Measurements from ENCODE around the gene USP36. TPM values are rescaled to one million over a fixed set of nuclear protein-coding genes. Genes with fewer than 3 reads are reported as not detected.

Gene USP36
- total RNA-seq, 1 donor from 2014 or later, result 21.6 TPM

GRCh38 chr17:78797691-78798585 lies 42.7 kb downstream of the USP36 start:
- peaks cover 34% of the 10 kb centered on the region for H3K36me3 ChIP-seq (ENCODE audit: control insufficient read depth, insufficient read depth, low read length)
- H3K4me3 ChIP-seq (ENCODE audit: low read depth, low read length), result no peak overlapping the region
- peak; percentile 83 for FAIRE-seq
- TF ChIP-seq CTCF (IDR thresholded peaks at IDR 0.05; ENCODE audit: insufficient read depth, low read length, severe bottlenecking), result no peak
- H3K27me3 ChIP-seq (ENCODE audit: control insufficient read depth, insufficient read depth, low read length), result no peaks in the 10 kb centered on the region
- peak; percentile 67 for DNase-seq (ENCODE audit: low read depth)

- no peak for TF ChIP-seq CTCF (IDR thresholded peaks at IDR 0.05; ENCODE audit: insufficient read depth, low read length, severe bottlenecking)
- peaks cover 32% of the 10 kb centered on the region for H3K36me3 ChIP-seq (ENCODE audit: control insufficient read depth, insufficient read depth, low read length)
- FAIRE-seq, result no peak
Measured at GRCh38 chr17:78797213-78797612, 43.4 kb downstream of the USP36 start.

GRCh38 chr17:78796517-78796900 lies 44.1 kb downstream of the USP36 start:
- Histone ChIP-seq H3K4me3 (ENCODE audit: low read depth, low read length) (no peak overlapping the region), H3K36me3 (ENCODE audit: control insufficient read depth, insufficient read depth, low read length) (peaks cover 32% of the 10 kb centered on the region), H3K27me3 (ENCODE audit: control insufficient read depth, insufficient read depth, low read length) (no peaks in the 10 kb centered on the region)
- DNase-seq (ENCODE audit: low read depth) (no peak), FAIRE-seq (peak; percentile 7)
- no peak for TF ChIP-seq CTCF (IDR thresholded peaks at IDR 0.05; ENCODE audit: insufficient read depth, low read length, severe bottlenecking)

More at GRCh38 chr17:78797213-78797612, 43.4 kb downstream of the USP36 start:
- Histone ChIP-seq H3K4me3 (ENCODE audit: low read depth, low read length) (no peak overlapping the region), H3K27me3 (ENCODE audit: control insufficient read depth, insufficient read depth, low read length) (no peaks in the 10 kb centered on the region)
- DNase-seq (ENCODE audit: low read depth), result no peak

GRCh38 chr17:78795861-78796516 lies 44.6 kb downstream of the USP36 start:
- no peak for TF ChIP-seq CTCF (IDR thresholded peaks at IDR 0.05; ENCODE audit: insufficient read depth, low read length, severe bottlenecking)
- peak; percentile 13 for FAIRE-seq

GRCh38 chr17:78794864-78795640 lies 45.6 kb downstream of the USP36 start:
- FAIRE-seq, result no peak
- no peak for DNase-seq (ENCODE audit: low read depth)
- Histone ChIP-seq H3K4me3 (ENCODE audit: low read depth, low read length) (no peak overlapping the region), H3K36me3 (ENCODE audit: control insufficient read depth, insufficient read depth, low read length) (peaks cover 29% of the 10 kb centered on the region), H3K27me3 (ENCODE audit: control insufficient read depth, insufficient read depth, low read length) (no peaks in the 10 kb centered on the region)
- no peak for TF ChIP-seq CTCF (IDR thresholded peaks at IDR 0.05; ENCODE audit: insufficient read depth, low read length, severe bottlenecking)

More at GRCh38 chr17:78795861-78796516, 44.6 kb downstream of the USP36 start:
- no peak overlapping the region for H3K4me3 ChIP-seq (ENCODE audit: low read depth, low read length)
- no peaks in the 10 kb centered on the region for H3K27me3 ChIP-seq (ENCODE audit: control insufficient read depth, insufficient read depth, low read length)
- no peak for DNase-seq (ENCODE audit: low read depth)
- H3K36me3 ChIP-seq (ENCODE audit: control insufficient read depth, insufficient read depth, low read length), result peaks cover 32% of the 10 kb centered on the region
